HG03064 (cell line): ENCODE results near the gene SRA1.
"Not testable (repeated sequence)": the region's sequence is repeated elsewhere in the genome, so short reads cannot be mapped to it uniquely, and the experiment has no call there.

Experiments used
- ATAC-seq: cut with Tn5 transposase; IDR thresholded peaks from one replicate; pipeline ENCODE4 v1.9.1; 2021; ENCODE audit warnings: low read depth; ENCODE audit not compliant: unreplicated experiment

SRA1 gene

DNA sequence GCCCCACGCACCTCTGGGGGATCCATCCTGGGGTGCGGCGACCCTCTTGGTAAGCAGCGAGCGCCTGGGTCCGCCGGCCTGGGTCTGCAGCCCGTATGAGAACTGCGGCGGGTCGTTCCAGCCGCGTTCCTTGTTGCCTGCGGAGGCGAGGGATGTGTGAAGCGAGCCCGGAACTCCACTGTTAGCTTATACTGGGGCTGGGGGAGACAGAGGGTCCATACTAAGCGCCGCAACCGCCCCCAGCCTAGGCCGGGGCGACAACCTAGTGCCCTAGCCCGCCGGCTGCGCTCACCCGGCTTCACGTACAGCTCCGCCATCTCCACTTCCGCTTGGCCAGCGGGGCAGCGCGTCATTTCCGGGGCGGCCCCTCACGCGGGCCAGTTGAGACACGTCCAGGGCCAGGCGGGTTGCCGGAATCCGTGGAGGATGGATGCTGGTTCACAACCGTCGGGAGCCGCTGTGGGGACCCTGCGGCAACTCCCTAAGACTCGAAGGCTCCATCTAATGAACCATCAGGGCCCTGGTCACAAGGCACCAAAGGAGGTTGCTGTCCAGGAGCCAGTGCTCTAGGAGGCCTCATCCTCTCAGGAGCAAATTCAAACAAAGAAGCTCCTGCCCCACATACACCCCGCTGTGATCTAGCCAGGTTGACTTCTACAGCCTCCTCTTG is at the start of gene SRA1:
Gene SRA1, minus strand, starts transcription at position 338 of the 670 bp plus-strand sequence. Its CDS starts 21 bp downstream, at position 317.
- ATAC-seq, result peak; percentile 96

- no peak for ATAC-seq
Observed at GRCh38 chr5:140607031-140607430, 49.8 kb upstream of the SRA1 start.

DNA sequence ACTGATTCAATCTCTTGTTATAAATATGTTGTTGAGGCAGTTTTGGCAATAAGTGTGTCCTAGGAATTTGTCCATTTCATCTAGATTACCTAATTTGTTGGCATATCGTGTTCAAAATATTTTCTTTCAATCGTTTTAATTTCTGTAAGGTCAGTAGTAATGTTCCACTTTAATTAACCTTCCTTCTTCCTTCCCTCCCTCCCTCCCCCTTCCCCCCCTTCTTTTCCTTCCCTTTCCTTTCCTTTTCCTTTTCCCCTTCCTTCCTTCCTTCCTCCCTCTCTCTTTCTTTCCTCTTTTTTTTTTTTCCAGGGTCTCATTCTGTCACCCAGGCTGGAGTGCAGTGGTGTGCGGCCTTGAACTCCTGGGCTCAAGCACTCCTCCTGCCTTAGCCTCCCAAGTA is 48.6 kb upstream of the SRA1 start:
- ATAC-seq, result no peak

DNA sequence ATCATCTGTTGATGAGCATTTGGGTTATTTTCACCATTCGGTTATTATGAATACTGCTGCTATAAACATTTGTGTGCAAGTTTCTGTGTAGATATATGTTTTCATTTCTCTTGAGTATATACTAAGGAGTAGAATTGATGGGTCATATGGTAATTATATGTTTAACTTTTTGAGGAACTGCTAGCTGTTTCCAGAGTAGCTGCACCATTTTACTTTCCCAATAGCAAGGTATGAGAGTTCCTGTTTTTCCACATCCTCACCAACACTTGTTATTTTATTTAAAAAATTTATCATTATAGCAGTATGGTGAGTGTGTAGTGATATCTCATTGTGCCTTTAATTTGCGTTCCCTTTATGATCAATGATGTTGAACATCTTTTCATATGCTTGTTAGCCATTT is 46.5 kb upstream of the SRA1 start:
- ATAC-seq, result no peak

- ATAC-seq, result not testable (repeated sequence)
Observed at GRCh38 chr5:140603446-140603698, 46.1 kb upstream of the SRA1 start.

- ATAC-seq, result no peak
Observed at GRCh38 chr5:140602147-140602546, 44.9 kb upstream of the SRA1 start.

- no peak for ATAC-seq
Observed at GRCh38 chr5:140600096-140600495, 42.8 kb upstream of the SRA1 start.

GRCh38 chr5:140598836-140599235 is 41.6 kb upstream of the SRA1 start:
- no peak for ATAC-seq

DNA sequence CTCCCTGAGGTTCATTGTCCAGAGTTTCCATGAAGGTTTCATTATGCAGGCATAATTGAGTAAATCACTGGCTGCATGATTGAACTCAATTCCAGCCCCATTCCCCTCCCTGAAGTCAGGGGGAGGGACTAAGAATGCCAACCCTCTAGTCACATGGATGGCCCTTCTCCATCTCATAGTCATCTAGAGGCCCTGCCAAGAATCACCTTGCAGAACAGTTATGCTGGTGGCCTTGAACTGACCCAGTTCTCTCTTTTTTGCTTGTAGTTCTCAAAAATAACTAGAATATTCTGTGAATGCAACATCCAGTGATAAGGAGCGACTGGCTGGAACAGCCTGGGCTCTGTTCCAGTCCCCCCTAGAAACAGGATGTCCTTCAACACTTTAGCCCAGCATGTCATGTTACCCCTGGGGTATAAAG is 39.1 kb upstream of the SRA1 start:
- ATAC-seq, result no peak

- no peak for ATAC-seq
Observed at GRCh38 chr5:140595538-140596300, 38.4 kb upstream of the SRA1 start.

DNA sequence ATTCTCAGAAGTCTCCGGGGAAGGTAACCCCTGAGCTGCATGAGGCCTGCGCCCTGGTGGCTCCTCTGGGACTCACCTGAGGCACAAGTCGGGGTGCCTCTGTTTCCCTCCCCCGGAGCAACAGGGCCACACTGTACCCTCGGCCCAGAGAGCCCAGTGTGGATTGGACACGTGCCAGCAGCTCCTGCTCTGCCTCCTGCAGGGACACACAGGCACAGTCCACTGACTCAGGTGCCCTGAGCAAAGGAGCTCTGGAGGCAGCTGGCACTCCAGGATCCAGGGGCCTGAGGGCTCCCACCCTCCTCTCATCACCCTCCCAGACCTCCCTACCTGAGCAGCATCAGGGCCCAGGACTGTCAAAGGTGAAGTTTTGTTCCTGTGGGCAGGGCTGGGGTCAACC is 36.9 kb upstream of the SRA1 start:
- no peak for ATAC-seq

DNA sequence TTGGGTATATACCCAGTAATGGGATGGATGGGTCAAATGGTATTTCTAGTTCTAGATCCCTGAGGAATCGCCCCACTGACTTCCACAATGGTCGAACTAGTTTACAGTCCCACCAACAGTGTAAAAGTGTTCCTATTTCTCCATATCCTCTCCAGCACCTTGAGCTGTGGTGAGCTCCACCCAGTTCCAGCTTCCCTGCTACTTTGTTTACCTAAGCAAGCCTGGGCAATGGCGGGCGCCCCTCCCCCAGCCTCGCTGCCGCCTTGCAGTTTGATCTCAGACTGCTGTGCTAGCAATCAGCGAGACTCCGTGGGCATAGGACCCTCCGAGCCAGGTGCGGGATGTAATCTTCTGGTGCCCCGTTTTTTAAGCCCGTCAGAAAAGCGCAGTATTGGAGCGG is 35.8 kb upstream of the SRA1 start:
- not testable (repeated sequence) for ATAC-seq

- ATAC-seq, result no peak
Observed at GRCh38 chr5:140591747-140592372, 34.6 kb upstream of the SRA1 start.

- no peak for ATAC-seq
Observed at GRCh38 chr5:140590861-140591260, 33.6 kb upstream of the SRA1 start.

DNA sequence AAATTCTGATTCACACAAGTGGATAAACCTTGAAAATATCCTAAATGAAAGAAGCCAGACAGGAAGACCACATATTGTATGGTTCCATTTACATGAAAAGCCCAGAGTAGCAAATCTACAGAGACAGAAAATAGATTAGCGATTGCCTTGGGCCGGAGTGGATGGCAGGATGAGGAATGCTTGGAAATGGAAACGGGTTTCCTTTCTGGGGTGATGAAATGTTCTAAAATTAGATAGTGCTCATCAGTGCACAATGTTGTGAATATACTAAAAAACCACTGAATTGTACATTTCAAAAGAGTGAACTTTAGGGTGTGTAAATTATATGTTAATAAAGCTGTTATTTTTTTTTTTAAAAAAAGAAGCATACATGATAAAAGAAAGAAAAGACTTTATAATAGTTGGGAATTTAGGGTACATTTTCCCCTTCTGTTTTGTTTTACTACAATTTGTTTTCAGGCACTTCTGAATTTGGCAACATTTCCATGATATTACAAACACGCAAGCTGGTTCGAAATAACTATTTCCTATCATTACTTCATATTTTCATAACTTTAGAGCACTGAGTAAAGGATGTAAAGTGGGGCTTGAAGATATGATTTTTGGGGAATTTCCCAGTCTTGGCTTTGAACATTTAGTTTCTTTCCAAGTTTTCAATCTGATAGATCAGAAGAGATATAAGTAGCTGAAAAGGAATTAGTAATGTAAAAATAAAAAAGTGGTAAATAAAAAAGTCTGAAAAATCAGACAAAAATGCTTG is 31.2 kb upstream of the SRA1 start:
- no peak for ATAC-seq

- ATAC-seq, result no peak
Observed at GRCh38 chr5:140587495-140587894, 30.2 kb upstream of the SRA1 start.

DNA sequence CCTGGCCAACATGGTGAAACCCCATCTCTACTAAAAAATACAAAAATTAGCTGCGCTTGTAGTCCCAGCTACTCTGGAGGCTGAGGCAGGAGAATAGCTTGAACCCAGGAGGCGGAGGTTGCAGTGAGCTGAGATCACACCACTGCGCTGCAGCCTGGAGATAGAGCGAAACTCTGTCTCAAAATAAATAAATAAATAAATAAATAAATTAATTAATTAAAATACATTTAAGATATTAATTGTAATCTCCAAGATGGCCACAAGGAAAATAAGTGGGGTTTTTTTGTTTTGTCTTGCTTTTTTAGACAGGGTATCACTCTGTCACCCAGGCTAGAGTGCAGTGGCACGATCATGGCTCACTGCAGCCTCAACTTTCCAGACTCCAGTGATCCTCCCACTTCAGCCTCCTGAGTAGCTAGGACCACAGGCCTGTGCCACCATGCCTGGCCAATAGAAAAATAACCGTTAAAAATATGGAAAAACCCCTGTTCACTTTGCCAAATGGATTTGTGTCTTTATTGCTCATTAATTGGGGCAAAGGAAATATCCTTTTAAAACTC is 22.0 kb upstream of the SRA1 start:
- ATAC-seq, result not testable (repeated sequence)

GRCh38 chr5:140576776-140577201 is 19.5 kb upstream of the SRA1 start:
- no peak for ATAC-seq

GRCh38 chr5:140575309-140575708 is 18.0 kb upstream of the SRA1 start:
- no peak for ATAC-seq

DNA sequence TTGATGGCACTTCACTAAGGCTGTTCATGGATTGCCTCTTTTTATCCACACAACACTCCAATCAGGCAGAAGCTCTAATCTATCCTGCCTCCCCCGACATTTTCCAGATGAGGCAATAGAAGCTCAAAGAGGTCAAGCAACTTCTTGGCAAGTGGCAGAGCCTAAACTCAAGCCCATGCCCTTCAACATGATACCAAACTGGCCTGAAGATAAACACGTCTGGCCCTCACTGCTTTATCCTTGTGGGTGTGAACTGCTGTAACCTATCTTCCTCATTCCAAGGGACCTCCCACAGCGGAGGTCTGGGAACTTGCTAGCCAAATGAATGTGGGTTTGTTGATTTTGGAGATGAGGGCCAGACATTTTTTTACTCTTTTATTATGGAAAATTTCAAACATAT is 16.9 kb upstream of the SRA1 start:
- no peak for ATAC-seq

- no peak for ATAC-seq
Observed at GRCh38 chr5:140573683-140574082, 16.4 kb upstream of the SRA1 start.
